NOMO-1 treated with DMSO at 0.1 percent for 48 hours (cell line): ENCODE data around the gene NSA2.
A peak's percentile ranks its signal among the peaks of the same experiment; 100 is the strongest.
"Not testable (repeated sequence)": the region's sequence is repeated elsewhere in the genome, so short reads cannot be mapped to it uniquely, and the experiment has no call there.

Experiments used
- DNase-seq: peaks from one replicate; lab custom pipeline; 2025; ENCODE audit not compliant: unreplicated experiment; lab: John Stamatoyannopoulos, UW

NSA2 gene

DNA sequence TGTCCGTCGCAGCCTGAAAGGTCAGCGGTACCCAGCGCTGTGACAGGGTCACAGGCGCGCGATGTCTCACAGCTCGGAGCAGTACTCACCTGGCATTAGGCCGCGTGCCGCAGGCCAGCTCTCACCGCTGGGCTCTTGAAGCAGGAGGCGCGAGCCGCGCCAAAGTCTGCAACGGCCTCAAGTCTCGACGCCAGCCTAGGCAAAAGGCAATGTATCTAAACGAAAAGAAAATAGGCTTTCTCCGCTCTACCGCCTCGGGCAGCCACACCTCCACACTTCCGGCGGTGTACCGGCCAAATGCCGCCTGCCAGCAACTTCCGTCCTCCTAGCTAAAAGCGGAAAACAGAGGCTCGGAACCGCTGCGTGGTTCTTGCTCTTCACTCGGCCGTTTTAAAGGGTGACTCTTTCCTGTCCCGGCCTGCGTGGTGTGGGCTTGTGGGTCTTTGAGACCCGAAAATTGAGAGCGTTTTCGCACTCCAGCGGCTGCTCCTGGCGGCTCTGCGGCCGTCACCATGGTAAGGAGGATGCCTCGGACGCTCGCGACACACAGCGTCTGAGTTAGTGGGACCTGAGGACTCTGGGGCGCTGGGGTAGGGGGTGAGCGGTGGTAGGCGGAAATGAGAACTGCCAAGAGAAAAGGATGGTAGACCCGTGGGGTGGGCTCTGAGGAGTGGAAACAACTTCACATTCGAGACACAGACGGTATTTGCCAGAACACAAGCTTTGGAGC lies at the start of gene NSA2, which contains the start of gene GFM2:
Gene NSA2 (plus strand): TSS at position 401 of the 730 bp plus-strand sequence. CDS start 112 bp downstream, at position 513.
Gene GFM2 (minus strand): TSS at position 269 of the 730 bp plus-strand sequence. CDS start 3,375 bp downstream, outside the sequence.
- DNase-seq, result peak; percentile 90

DNA sequence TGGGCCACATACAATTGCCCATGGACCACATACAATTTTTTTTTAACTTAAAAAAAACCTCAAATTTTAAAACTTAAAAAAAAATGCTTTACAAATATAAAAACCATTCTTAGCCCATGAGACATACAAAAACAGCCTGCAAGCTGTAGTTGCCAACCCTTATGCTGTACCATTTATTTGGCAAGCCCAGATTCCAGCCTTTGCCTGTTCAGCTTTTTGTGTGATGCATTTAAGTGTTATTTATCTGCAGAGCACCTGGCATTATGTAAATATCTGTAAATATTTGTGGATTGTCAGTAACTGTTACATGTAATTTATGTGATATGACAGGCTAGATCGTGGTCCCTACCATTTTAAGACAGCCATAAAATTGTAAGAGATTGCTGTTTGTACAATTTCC lies 49.5 kb upstream of the NSA2 start:
- no peak for DNase-seq

DNA sequence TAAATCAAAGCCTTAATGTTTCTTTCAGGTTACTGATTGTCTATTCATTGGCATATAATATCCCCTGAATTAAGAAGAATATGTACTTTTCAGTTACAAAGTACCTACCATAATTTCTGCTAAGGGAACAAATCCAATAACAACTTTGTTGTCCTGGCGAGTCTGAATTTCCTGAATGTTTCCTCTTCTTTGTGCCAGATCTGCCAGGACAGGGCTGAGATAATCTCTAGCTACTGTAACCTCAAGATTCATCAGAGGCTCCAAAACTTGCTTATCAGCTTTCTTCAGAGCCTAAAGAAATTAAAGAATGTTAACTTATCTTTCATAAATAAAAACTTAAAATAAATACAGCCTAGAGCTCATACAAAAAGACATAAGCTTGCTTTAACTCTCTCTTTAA lies 44.8 kb upstream of the NSA2 start:
- no peak for DNase-seq

DNA sequence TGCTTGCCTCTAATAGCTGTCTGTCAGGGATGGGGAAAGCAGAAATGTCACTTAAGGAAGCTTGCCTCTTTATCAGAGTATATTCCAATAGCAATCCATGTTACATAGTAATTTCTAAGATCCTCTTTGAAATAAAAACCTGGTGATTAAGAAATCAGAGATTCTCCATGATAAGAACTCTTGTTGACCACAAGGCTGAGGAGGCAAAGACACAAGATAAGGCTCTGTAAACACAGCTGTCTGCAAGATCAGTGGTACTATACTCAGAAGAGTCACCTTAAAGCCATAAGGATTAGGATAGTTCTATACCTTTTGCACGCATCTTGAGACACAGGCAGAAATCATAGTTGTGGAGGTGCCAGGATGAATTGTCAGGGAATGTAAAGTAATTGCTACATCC lies 41.7 kb upstream of the NSA2 start:
- DNase-seq, result no peak

DNA sequence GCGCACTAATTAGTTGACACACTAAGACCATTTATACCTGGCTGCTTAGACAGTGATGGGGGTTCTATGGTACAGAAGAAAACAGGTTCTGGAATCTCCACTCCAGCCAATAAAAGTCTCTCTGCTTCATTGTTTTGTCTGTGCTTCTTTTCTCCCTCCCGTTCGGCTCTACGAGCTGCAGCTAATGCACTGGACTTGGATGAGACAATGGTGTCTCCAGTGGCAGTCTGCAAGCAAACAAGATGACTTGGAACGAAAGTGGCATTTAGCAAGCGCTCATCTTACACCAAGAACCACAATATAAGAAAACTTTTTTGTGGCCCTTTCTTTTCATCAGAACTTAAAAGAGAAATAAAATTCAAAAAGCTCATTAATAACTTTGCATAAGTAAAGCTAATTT lies 30.3 kb upstream of the NSA2 start:
- DNase-seq, result no peak

DNA sequence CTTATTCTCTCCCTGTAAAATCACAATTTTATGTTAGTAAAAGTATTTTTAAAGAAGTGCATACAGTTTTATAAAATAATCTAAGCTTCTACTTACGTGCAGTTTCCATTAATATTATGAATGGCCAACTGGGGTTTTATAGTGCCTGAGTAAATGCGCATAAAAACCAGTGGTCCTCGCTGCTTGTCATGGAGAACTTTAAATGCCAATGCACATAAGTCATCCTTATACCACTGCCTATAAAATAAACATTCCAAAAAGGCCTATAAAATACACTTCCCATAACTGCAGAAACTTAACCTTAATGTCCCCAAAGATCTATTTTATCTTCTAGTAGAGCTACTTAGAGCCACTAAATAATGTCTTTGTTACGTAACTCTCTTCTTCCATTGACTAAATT lies 28.6 kb upstream of the NSA2 start:
- no peak for DNase-seq

DNA sequence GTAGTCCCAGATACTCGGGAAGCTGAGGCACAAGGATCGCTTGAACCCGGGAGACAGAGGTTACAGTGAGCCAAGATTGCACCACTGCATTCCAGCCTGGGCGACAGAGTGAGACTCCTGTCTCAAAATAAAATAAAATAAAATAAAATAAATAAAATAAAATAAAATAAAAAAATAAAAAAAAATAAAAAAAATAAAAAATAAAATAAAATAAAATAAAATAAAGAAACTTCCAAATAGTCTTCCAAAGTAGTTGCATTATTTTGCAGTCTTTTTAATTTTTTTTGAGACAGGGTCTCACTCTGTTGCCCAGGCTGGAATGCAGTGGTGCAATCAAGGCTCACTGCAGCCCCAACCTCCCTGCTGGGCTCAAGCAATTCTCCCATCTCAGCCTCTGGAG lies 18.3 kb upstream of the NSA2 start:
- not testable (repeated sequence) for DNase-seq

DNA sequence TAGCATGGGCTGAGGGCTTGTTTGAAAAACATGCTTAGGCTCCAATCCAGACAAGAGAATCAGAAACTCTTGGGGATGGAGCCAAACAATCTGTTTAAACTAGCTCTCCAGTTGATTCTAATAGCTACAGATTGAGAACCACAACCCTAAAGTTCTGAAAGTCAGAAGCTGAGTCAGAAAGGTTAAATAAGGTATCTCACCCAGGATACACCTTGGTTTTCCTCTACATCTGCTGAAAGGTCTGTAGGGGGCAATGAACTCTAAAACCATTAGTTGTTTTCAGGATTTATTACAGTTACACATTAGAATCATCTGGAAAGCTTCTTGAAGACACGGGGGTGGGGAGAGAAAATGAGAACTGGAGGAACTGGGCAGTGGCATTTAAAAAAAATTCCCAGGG lies 5.8 kb upstream of the NSA2 start:
- no peak for DNase-seq

DNA sequence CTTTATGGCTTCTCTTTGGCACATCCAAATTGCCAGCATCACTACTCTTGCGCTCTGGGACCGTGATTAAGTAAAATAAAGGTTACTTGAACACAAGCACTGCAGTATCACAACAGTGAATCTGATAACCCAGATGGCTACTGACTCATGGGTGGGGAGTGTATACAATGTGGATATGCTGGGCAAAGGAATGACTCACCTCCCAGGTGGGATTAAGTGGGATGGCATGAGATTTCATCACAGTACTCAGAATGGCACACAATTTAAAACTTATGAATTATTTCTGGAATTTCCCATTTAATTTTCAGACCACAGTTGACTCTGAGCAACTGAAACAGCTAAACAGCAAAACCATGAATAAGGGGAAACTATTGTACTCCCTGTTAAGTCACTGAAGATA lies 4.5 kb upstream of the NSA2 start:
- no peak for DNase-seq

DNA sequence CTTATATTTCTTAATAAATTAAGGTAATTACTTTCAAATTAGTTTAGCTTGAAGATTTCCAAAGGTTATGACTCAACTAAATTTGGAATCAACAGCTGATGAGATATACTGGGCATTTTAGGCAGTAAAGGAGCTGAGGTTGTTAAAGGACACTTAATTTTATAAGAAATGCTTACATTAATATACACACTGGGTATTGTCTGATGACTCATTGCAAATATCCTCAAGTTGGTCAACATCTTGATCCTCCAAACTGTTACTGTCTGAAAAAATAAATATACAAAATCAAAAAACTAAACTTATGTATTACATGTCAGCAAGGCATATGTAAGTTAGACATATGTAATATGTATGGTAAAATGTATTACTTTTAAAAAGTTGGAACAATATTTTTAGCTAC lies 3.5 kb upstream of the NSA2 start:
- no peak for DNase-seq

DNA sequence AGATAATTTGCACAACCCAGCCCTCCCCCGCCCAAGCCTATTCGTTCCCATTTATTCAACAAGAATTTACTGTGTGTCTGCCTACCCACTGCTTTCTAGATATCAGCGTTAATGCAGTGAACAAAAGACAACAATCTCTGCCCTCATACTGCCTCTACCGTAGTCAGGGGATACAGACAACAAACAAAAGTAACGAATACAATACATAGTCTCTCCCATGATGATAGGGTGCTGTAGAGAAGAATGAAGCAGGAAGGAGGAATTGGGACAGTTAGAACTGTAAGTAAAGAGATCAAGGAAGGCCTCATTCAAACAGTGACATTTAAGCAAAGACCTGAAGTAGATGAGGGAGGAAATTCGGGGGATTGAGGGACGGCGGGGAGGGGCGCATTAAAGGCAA lies 1.8 kb upstream of the NSA2 start:
- DNase-seq, result no peak

DNA sequence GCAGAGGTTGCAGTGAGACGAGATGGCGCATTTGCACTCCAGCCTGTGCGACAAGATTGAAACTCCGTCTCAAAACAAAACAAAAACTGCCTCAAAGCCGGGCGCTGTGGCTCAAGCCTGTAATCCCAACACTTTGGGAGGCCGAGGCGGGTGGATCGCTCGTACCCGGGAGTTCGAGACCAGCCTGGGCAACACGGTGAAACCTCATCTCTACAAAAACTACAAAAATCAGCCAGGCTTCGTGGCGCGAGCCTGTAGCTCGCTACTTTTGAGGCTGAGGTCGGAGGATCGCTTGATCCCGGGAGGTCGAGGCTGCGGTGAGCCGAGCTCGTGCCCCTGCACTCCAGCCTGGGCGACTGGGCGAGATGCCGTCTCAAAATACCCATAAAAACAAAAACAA lies 1.1 kb upstream of the NSA2 start:
- DNase-seq, result no peak

DNA sequence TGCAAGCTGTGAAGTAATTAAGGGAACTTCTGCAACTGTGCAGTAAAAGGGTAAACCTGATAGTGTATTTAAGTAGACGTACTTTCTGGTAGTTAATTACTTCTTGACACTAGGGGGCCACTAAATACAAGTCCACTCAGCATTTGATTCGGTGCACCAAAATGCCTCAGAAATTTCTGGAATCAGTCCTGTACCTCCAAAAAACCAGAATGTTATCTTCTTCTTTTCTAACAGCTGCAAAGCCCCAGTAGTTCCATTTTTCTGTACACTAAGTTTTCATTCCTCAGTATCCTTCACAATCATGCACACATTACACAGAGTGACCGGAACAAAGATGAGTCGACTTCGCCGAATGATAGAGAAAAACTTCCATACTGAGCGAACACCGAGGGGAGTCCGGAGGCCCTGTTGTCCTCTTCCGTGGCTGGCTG lies 616 bp upstream of the NSA2 start:
- DNase-seq, result peak; percentile 84

DNA sequence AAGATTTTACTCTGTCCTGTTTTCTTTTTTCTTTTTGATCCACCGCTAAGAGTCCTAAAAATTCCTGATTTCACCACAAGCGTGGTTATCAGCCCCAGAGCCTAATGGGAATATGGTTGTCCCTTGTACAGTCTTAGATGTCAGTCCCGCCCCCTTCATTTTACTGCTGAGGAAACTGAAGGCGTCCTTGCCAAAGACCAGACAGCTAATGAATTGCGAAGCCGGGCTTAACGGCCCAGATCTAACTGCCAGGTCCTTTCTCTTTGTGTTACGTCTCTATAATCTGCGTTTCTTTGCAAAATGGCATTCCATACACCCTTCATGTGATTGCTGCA lies 497 bp downstream of the NSA2 start:
- peak; percentile 46 for DNase-seq

DNA sequence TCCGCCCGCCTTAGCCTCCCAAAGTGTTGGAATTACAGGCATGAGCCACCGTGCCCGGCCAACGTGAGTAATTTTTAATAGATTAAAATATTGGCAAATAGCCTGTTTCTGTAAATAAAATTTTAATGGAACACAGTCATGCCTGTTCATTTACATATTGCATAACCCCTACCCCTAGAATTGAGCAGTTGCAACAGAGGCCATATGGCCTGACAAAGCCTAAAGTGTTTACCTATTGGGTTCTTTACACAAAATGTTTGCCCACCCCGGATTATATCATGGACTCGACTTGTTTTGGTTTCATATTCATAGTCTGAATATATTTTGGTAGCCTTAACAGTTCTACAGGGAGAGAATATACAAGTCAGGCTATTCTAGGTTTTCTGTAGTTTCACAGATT lies 5.3 kb downstream of the NSA2 start:
- DNase-seq, result peak; percentile 37

DNA sequence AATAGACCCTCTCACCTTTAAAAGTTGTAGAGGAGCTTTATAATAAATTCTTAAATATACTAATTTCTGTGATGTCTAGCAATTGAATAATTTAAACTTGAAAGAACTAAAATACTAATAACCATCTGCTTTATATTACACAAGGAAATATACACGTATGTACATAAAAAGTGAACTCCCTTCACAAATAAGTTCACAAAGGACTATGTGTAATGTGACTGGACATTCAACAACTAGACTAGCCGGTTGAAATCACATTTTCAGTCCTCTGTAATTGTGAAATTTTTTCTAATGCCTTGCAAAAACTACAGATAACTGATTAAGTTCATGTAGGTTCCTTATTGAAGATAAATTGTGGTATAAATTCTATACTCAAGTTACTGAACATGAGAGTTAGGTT lies 11.6 kb downstream of the NSA2 start:
- no peak for DNase-seq

DNA sequence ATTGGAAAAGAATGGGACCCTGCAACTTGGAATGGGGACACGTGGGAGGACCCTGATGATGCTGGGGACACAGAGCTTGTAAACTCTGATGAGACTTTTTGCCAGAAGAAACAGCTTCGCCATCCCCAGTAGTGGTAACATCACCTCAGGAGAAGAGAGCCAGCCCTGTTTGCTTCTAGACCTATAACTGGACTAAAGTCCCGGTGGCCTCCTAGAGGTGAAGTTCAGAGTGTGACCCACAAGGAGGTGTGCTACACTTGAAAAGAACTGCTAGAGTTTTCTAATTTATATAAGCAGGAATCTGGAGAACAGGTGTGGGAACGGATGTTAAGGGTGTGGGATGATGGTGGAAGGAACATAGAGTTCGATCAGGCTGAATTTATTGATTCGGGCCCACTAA lies 19.8 kb downstream of the NSA2 start:
- no peak for DNase-seq

DNA sequence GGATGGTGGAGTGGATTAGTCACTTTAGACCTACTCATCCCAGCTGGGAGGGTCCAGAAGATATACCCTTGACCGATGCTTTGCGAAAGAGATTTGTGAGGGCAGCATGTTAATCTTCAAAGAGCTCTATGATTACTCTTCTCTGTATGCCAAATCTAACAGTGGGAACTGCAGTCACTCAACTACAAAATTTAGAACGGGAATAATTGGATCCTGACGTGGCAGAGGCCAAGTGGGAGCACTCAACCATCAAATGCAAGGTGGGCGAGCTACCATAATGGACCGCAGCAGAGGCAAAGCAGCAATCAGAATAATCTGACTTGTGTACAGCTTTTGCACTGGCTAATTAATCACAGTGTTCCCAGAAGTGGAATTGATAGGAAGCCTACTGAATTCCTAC lies 20.4 kb downstream of the NSA2 start:
- DNase-seq, result no peak

DNA sequence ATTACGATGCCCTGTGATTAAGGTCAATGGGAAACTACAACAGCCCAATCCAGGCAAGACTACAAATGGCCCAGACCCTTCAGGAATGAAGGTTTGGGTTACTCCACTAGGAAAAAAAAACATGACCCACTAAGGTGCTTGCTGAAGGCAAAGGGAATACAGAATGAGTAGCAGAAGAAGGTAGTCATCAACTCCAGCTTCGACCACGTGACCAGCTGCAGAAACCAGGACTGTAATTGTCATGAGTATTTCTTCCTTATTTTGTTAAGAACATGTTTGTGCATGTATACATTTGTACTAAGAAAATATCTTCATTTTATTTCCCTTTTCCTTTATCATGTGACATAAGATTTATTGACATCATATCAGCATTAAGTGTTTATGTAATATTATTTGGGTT lies 24.6 kb downstream of the NSA2 start:
- not testable (repeated sequence) for DNase-seq

DNA sequence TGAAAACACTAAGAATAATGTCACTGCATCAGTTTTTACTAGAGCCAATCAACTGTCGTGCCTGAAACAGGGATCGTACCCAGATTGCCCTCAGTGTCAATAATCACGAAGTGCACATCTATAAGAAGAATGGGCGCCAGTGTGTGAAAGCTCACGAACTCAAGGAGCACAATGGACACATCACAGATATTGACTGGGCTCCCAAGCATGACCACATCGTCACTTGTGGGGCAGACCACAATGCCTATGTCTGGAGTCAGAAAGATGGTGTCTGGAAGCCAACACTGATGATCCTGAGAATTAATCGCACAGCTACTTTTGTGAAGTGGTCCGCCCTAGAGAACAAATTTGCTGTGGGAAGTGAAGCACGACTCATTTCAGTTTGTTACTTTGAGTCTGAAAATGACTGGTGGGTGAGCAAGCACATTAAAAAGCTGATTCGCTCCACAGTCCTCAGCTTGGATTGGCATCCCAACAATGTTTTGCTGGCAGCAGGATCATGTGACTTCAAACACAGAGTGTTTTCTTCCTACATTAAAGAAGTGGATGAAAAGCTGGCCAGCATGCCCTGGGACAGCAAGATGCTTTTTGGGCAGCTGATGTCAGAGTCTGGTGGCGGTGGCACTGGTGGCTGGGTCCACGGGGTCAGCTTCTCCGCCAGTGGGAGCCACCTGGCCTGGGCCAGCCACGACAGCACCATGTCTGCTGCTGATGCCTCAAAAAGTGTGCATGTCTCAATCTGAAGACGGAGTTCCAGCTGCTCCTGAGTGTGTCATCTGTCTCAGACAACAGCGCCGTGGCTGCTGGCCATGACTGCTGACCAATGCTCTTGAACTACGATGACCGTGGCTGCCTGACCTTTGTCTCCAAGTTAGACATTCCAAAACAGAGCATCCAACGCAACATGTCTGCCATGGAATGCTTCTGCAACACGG lies 32.2 kb downstream of the NSA2 start:
- no peak for DNase-seq

DNA sequence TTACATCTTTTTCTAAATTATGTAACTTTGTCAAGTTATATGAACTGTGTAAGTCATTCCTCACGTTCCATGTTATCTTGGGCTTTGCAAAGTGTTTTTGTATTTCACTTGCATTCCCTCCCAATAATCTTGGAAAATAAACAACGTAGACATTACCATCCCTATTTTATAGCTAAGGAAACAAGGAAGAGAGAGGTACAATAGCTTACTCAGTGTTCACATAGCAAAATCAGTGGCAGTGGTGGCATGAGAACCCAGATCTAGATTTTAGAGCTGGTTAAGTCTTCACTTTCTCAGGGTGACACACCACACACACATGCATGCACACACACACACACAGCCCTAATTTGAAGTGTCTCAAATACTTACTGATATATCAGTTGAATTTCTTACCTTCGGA lies 34.1 kb downstream of the NSA2 start:
- no peak for DNase-seq

DNA sequence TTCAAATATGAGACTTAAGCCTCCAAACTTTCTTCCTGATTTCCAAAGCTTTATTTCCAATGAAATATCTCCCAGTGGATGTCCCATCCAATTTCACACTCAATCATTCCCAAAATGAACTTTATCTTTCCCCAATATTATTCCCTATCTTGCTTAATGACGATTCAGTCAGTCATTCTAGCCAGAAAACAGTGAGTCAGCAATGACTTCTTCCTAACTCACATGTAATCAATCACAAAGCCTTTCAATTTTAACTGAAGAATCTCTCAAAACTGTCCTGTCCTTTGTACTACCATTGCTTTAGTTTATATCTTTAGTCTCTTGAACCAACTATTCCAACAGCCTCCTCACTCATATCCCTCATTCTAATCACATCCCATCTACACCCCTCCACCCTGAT lies 34.9 kb downstream of the NSA2 start:
- no peak for DNase-seq
